Left cardiac atrium (tissue), 4 donors: Measurements from ENCODE around the gene ADCY3. TPM values are rescaled to one million over a fixed set of nuclear protein-coding genes. Genes with fewer than 3 reads are reported as not detected.
"Not testable (repeated sequence)": the region's sequence is repeated elsewhere in the genome, so short reads cannot be mapped to it uniquely, and the experiment has no call there.

Experiments
- ATAC-seq, 2 donors: fragments of 200-7000 bp; cut with Tn5 transposase; one replicate each; pipeline ENCODE4 v1.9.1; 2020; ENCODE audit warnings: mild to moderate bottlenecking in 2 of 2, moderate library complexity in 2 of 2
- DNase-seq: peaks from one replicate; pipeline ENCODE4 v3.0.0-alpha.2; 2020
- intact Hi-C, 2 donors: fragments of 100-400 bp; cut with DNase I; formaldehyde crosslinking; loops; one replicate each; pipeline versions ENCODE4 v1.14.1 to v1.15.1; 2022 to 2023
- total RNA-seq, 2 donors: library from RNA; stranded (reverse); fragmentation: NEBNext Ultra II Directional; extraction: Animal tissue kit (Norgen Biotek cat#: 25700); gene quantifications; one replicate each; pipeline ENCODE4 v1.2.1, GENCODE V29; 2021
- donor health status: DM: no; HTN: yes; CAD: no.
- donor health status: DM: no; HTN: yes; CAD: no; lungs with severe emphysema.
- donor health status: DM: yes; HTN: yes; CAD: no.
- donor health status: Dilated cardiomyopathy.

Gene ADCY3
- total RNA-seq, 2 donors from 2014 or later = 42.7 to 44.0 TPM

DNA sequence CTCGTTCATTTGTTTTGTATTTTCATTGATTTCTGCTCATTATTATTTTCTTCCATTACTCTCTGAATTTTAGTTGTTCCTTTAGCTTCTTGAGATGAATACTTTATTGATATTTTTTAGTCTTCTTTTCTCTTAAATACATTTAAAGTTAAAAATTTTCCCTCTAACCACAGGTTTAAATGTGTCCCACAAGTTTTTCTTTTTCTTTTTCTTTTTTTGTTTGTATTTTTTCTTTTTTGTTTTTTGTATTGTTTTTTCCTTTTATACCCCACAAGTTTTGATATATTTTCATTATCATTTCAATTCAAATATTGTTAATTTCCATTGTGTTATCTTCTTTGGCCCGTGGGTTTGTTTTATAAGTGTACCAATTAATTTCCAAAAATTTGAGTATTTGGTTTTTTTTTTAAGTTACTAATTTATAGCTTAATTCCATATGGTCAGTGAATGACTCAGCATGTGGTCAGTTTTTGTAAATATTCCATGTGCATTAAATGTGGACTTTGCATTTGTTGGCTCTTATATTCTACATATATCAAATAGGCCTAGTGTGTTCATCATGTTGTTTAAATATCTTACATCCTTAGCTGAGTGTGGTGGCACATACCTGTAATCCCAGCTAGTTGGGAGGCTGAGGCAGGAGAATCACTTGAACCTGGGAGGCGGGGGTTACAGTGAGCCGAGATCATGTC lies 110.6 kb downstream of the ADCY3 start:
- ATAC-seq = no peak
- no peak for DNase-seq
- intact Hi-C loops = no loop called here

DNA sequence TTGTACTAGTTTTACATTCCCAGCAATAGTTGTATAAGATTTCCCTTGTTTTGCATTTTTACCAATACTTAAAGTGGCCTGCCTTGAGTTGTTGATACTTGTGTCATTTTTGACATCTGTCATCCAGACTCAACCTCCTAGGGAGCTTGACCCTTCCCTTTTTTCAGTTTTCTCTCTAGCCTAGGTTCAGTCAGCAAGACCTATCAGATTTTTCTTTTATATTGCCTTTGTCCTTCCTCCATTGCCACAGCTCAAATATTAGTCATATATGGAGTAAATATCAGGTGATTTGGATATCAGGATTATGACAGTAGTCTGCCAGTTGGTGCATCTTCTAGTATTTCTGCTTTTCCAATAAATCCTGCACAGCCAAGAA lies 113.4 kb downstream of the ADCY3 start:
- ATAC-seq (no peak), DNase-seq (no peak)
- intact Hi-C loops = no loop called here

DNA sequence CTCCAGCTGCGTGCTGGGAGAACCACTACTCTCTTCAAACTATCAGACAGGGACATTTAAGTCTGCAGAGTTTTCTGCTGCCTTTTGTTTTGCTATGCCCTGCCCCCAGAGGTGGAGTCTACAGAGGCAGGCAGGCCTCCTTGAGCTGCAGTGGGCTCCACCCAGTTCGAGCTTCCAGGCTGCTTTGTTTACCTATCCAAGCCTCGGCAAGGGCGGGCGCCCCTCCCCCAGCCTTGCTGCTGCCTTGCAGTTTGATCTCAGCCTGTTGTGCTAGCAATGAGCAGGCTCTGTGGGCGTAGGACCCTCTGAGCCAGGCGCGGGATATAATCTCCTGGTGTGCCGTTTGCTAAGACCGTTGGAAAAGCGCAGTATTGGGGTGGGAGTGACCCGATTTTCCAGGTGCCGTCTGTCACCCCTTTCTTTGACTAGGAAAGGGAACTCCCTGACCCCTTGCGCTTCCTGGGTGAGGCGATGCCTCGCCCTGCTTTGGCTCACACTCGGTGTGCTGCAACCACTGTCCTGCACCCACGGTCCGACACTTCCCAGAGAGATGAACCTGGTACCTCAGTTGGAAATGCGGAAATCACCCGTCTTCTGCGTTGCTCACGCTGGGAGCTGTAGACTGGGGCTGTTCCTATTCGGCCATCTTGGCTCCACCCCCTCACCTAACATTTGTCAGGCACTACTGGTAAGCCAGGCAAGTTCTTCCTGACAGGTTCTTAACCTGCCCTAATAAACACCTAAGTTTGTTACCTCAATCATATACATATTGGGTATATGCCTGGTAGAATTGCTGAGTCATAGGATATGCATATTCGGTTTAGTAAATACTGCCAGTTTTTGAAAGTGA lies 114.0 kb downstream of the ADCY3 start:
- intact Hi-C loops, DNase-seq, ATAC-seq: not testable (repeated sequence)

DNA sequence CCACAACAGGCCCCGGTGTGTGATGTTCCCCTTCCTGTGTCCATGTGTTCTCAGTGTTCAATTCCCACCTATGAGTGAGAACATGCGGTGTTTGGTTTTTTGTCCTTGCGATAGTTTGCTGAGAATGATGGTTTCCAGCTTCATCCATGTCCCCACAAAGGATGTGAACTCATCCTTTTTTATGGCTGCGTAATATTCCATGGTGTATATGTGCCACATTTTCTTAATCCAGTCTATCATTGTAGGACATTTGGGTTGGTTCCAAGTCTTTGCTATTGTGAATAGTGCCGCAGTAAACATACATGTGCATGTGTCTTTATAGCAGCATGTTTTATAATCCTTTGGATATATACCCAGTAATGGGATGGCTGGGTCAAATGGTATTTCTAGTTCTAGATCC lies 119.5 kb downstream of the ADCY3 start:
- intact Hi-C loops, DNase-seq, ATAC-seq: not testable (repeated sequence)

DNA sequence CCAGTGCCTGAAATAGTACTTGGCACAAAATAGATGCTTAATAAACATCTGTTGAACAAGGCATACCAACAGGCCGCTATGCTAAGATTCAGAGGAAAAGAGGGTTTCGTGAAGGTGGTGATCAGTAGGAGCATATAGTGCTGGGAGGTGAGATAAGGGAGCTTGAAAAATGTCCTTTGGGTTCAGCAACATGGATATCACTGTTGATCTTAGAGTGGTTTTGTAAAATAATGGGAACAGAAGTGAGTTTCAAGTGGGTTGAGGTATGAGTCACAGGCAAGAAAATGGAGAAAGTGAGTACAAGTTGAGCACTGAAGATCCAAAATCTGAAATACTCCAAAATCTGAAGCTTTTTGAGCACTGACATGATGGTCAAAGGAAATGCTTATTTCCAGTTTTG lies 122.4 kb downstream of the ADCY3 start:
- intact Hi-C loops = loop anchor here in 1 of 2 donors (10.0 kb wide), 1 partner anchor 303 kb away; the partner anchor contains the start of gene NCOA1
- DNase-seq = no peak
- ATAC-seq = no peak

DNA sequence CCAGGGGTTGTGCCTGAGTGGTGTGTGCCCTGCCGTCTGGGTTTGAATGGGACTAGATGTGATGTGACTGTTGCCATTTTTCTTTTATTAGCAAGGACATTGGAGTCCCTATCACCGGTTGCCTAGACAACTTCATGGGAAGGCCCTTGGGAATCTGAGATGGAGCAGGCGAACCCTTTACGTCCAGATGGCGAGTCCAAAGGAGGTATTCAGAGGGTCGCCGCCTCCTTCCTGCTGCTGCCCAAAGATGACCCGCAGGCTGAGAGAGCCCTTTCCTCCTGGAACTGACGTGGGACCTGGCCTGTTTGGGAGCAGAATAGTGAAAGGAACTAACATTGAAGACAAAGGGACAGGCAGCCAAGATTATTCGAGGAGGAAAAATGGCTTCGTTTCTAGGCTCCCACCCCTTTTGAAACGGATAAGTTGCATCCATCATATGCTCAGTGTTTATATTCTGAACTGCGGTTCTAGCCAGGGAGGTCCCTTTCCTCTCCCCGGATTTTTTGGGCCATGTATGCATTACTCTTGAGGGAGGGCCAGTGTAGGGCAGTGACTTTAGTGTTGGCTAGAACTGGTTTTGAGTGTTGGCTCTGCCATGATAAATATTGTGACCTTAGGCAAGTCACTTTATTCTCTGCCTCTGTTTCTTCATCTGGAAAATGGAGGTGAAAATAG lies 126.1 kb downstream of the ADCY3 start:
- ATAC-seq (no peak), DNase-seq (no peak)
- intact Hi-C loops = loop anchor here in 1 of 2 donors (10.0 kb wide), 1 partner anchor 299 kb away; the partner anchor contains the start of gene NCOA1

DNA sequence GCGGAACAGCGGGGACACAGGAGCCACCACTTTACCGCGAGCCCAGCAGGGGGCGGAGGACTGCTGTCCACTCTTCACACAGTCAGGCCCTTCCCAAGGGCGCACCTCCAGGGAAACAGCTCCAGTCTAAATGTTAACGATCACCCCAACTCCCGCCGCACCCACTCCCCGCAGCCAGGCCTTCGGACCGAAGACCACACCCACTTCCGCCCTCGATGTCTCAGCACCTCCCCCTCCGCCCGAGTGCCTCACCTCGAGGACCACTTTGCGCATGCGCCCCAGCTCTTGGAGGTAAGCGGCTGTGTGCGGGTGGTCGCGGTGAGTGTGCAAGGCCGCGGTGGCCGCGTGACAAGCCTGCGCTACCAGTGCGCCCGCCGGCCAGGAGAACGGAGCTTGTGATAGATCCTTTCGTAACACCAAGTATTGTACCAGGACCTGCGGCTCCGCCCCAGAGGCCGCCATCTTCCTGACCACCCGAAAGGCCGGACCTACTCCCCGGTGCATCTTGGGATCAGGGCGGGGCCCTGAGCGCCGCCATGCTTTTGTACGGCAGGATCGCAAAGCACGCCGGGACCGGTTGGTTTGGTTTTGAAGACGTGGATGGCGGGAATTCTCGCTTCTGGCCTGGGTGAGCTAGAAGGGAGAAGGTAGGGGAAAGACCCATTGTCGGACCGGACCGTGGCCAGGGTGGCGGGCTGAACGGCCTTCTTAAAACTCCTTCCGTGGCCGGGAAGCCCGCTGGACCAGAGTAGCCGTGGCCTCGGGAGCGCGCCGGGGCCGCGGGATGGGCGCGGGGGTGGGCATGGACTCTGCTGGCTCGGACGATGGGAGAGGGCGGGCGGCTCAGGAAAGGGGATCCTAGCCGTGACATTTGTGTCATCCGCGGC lies 126.9 kb downstream of the ADCY3 start, which contains the start of the genes CENPO and PTRHD1:
TSS of gene CENPO (plus strand) at position 552 of the 887 bp plus-strand sequence. CDS start 495 bp downstream, outside the sequence.
TSS of gene PTRHD1 (minus strand) at position 518 of the 887 bp plus-strand sequence. CDS start at position 504, 14 bp downstream.
- intact Hi-C loops = loop anchor here in 1 of 2 donors (10.0 kb wide), 1 partner anchor 298 kb away; the partner anchor contains the start of gene NCOA1
- peak; percentile 99 for ATAC-seq
- peak; percentile 98 for DNase-seq

DNA sequence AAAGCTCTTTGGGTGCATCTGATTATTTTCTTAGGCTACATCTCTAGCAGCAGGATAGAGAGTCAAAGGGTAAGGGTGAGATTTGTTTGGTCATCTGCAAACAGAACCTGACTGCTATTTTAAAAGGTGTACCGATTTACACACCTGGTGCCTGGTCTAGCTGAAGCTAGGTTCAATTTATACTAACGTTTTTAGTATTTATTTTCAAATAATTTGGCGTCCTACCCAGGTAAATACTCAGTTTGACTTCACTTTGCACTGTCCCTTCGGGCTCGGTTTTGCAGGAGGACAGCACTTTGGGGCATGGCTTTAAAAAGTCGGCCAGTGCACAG lies 127.5 kb downstream of the ADCY3 start:
- ATAC-seq (no peak), DNase-seq (no peak)
- intact Hi-C loops = loop anchor here in 1 of 2 donors (10.0 kb wide), 1 partner anchor 298 kb away; the partner anchor contains the start of gene NCOA1

DNA sequence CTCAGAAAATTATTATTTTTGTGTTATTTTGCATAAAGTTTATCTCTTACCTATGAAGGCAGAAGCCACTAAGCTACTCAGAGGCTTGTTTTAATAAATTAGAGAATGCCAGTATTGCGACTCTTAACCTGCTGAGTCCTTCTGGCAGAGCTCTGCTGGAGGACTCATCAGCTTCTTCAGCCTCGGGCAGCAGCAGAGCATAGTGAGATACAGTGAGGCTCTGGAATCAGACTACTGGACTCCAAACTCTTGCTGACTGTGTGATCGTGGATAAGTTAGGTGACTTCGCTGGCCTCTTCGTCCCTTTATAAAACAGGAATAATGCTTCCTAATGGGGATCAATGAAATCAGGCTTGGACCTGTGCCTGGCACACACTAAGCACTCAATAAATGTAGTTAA lies 128.6 kb downstream of the ADCY3 start:
- ATAC-seq (no peak), DNase-seq (no peak)
- intact Hi-C loops = loop anchor here in 1 of 2 donors (10.0 kb wide), 1 partner anchor 297 kb away; the partner anchor contains the start of gene NCOA1

DNA sequence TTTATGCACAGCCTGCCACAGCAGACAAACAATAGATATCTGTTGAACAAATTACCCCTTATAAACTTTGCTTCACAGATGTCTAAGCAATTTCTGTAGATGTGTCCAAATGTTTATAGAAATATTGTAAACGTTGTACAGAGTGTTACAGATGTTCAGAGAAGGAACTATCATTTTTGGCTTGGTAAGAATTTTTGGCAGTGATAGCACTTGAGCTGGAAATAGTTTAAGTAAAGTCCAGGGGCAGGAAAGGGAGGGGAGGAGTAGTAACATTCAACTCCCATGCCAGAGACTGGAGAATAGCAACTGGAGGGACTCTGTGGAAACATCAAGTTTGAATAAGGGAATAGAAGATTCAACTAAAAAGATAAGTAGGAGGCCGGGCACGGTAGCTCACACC lies 131.2 kb downstream of the ADCY3 start:
- intact Hi-C loops = no loop called here
- ATAC-seq (no peak), DNase-seq (no peak)

DNA sequence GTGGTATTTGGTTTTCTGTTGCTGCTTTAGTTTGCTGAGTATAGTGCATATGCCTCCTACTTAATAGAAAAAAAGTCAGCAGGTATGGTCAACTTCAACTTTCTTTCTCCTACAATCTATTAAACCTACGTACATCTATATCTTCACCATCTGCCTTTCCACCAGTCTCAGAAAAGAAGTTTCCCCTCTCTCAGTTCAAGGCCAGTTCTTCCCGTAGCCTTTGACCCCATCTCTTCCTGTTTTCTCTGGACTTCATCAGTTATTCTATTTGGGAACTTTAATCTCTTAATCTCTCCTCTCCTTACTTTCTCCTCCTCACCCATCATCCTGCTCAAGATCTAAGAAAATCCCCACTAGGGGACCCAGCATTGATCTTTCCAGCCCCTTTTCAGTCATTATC lies 132.5 kb downstream of the ADCY3 start:
- intact Hi-C loops = no loop called here
- DNase-seq = no peak
- ATAC-seq = no peak

DNA sequence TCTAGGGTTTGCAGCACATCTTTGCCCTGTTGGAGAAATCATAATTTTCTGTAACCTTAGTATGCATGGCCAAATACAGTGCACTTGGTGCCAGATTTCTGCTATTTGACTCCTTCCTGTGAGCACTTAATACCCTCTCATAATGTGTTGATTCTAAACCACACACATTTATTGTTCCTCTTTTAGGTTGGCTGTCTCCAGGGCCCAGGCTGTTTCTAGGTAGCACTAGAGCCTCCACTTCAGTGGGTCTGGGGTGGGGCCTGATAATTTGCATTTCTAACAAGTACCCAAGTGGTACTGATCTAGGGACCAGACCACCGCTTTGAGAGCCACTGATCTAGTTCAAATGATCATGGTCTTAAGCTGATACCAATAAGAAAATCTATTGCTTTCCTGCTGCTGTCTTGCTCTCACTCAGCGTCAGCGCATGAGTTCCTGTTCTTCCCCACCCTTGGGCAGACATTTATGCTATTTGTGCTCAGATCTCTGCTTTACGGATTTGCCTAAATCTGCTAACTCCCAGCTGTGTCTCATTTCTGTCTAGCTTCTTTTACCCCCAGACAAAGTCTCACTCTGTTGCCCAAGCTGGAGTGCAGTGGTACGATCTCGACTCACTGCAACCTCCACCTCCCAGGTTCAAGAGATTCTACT lies 134.2 kb downstream of the ADCY3 start:
- DNase-seq (no peak), ATAC-seq (peak in 1 of 2 donors; percentile 33)
- intact Hi-C loops = no loop called here

DNA sequence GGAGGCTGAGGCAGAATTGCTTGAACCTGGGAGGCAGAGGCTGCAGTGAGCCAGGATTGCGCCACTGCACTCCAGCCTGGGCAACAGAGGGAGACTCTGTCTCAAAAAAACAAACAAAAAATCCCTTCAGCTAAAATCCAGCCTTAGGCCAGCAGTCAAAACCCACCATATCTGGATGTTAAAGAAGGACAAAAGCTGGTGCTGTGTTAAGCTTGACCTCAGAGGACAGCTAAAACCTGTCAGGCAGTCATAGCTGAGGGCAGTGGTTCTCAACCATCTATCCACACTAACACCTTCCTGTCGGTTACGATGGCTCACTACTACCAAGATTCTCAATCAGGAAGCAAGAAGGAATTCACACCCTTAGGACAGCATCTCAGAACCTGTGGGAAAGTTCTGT lies 136.4 kb downstream of the ADCY3 start:
- DNase-seq (no peak), ATAC-seq (no peak)
- intact Hi-C loops = no loop called here

DNA sequence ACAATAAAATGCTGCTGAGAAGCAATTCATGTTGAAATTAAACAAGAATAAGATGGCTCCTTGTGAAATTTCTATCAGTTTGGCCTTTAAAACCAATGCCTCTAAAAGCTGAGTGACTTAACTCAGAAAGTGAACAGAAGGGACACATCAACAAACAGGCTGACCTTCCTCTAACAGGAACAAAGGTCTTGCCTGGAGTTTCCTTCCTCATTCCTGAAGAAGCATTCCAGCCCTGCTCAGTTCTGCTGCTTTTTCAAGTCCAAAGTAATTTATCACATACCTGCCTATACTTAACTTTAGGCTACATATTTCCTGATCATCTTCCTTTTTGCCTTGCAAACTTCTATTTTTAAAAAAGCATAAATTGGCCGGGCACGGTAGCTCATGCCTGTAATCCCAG lies 140.9 kb downstream of the ADCY3 start:
- no peak for DNase-seq
- no peak for ATAC-seq

DNA sequence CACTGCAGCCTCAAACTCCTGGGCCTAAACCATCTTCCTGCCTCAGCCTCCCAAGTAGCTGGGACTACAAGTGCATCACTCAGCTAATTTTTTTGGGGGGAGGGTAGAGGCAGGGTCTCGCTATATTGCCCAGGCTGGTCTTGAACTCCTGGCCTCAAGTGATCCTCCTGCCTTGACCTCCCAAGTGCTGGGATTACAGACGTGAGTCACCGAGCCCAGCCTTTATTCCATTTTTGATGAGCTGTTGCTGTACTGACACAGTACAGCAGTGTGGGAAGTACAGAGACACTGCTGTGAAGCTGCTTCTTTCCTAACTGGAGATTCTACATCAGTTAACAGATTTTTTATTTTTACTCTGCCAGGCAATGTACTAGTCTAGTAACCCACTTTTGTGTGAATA lies 145.7 kb downstream of the ADCY3 start:
- intact Hi-C loops = no loop called here
- no peak for ATAC-seq
- DNase-seq = no peak

More for the DNA sequence above, 140.9 kb downstream of the ADCY3 start:
- intact Hi-C loops = no loop called here

DNA sequence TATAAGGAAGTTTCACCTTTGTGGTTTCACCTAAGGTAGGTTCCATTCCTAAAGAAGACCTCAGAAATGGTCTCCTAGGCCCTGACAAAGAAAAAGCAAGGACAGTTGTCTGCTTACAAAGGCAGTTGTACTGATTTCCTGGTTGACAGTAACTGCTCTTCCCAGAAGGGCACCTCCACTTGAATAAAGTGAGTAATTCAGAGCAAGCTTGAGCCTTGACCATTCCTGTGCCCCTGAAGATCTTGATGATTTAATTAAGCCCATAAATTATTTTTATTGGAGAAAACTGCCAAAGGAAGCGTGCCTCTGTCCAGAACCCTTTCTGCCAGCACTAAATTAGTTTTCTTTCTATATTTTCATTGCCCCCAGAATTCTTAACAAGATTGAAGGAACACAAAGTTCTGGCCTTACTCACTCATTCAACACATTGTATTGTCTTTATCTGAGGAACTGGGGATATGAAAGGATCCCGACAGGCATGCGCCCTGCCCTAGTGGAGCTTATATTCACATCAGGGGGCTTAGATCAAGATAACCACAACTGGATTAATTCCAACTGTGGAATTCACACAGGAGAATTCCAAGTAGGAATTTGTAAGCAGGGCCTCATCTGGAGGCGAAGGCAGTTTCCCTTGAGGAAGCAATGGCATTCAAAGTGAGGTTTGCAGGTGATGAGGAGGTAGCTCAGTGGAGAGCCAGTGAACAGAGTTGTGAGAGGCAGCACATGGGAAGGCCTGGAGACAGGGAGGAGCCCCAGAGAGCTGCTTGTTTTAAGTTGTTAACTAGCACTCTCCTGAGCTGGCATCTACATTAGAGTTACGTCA lies 148.1 kb downstream of the ADCY3 start:
- DNase-seq (no peak), ATAC-seq (no peak)
- intact Hi-C loops = no loop called here

DNA sequence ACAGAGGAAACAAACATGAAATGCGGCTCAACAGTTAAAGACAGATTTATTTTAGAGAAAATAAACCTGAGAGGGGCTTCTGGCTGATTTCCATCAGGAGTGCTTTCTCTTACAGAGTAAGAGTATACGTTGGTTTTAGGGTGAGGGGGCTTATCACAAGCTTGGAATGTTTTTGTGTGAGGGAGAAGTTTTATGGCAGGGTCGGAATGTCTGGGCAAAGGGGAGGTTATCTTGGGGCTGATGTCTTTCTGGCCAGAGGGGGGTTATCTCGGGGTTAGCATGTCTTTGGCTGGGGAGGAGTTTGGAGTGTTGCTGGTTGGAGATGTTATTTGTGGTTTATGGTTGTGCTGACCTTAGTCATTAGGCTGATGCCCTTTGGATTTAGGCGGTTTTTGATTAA lies 149.0 kb downstream of the ADCY3 start:
- intact Hi-C loops = no loop called here
- DNase-seq = no peak

More for the DNA sequence above, 149.0 kb downstream of the ADCY3 start:
- ATAC-seq = no peak
